22Rv1 (cell line): Measurements from ENCODE around the gene TNFRSF25.

Experiments used
- CTCF ChIP-seq: fragments of 450-650 bp; IDR thresholded peaks from 2 replicates; pipeline ENCODE4 v1.5.1; 2017; ENCODE audit warnings: mild to moderate bottlenecking
- ZFX ChIP-seq: fragments of 450-650 bp; IDR thresholded peaks from 2 replicates; pipeline ENCODE4 v1.6.1; 2017; ENCODE audit warnings: antibody characterized with exemption, borderline replicate concordance

- TF ChIP-seq CTCF: peak; percentile 98
- no peak for TF ChIP-seq ZFX
Observed at GRCh38 chr1:6475381-6476133, 9.6 kb upstream of the TNFRSF25 start.
